Activated CD4-positive, alpha-beta T cell treated with anti-CD3 and anti-CD28 coated beads, Interleukin-10, Interleukin-2, amounts not matched to agents 100 ng/mL and 50 ng/mL, durations not matched to agents 16 hours and 8 hours (primary cell): ENCODE results near the gene CCNF.
A peak's percentile ranks its signal among the peaks of the same experiment; 100 is the strongest.
"Not testable (repeated sequence)": the region's sequence is repeated elsewhere in the genome, so short reads cannot be mapped to it uniquely, and the experiment has no call there.

ENCODE experiments used
- DNase-seq: peaks from one replicate; pipeline ENCODE4 v3.0.0-alpha.2; 2020

CCNF gene

DNA sequence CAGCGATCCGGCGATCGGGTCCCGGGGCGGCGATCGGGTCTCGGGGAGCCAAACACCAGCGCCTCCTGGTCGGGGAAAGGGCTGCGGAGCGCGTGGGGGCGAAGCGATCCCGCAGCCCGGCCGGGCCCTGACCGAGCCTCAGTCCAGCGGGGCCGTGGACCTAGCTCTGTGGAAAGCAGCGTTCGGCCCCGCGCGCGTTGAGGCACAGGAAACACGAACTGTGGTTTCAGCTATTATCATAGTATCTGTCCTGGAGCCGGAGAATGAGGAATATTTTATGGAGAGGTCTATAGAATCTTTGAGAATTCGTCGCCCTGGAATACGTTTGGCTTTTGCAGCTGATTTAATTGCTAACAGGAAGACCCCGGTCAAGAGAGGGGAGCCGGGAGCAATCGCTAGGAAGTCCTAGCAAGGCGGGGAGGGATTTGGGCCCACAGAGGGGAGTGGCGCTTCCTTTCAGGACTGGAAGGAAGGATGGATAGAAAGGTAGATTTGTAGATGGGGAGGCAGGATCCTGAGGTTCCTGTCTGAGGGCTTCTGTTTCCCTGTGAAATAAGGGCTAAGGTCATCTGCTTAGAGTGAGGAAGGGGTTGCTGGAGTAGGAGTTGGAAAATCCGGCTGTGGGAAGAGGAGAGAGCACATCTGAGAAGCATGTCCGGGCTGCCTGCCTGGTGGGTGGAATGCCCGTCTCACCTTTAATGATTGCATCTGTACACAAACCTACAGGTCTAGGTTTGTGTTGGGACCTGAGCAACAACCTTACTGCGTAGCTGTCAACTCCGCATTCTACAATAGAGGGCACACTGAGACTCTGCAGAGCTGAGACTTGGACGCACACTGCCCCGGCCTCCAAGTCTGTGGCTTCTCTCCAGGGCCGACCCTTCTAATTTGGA lies 770 bp downstream of the CCNF start:
- peak; percentile 42 for DNase-seq

DNA sequence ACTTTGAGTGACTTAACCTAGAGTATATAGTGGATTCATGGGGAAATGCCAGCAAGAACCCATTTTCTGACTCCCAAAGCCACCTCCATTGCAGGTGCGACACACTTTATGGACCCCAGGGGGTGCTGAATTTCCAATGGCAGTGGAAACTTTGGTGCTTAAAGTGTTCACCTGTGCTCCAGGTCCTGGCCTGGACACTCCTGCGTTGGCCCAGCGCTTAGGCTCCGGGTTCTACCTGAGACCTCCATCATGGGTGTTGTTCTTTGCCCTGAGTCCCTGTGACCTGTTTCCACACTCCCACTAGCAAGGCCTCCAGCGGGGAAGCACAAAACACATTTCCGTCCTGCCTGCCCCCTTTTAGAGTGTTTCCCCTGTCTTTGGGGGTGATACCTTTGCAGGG lies 3.0 kb downstream of the CCNF start:
- DNase-seq = no peak

DNA sequence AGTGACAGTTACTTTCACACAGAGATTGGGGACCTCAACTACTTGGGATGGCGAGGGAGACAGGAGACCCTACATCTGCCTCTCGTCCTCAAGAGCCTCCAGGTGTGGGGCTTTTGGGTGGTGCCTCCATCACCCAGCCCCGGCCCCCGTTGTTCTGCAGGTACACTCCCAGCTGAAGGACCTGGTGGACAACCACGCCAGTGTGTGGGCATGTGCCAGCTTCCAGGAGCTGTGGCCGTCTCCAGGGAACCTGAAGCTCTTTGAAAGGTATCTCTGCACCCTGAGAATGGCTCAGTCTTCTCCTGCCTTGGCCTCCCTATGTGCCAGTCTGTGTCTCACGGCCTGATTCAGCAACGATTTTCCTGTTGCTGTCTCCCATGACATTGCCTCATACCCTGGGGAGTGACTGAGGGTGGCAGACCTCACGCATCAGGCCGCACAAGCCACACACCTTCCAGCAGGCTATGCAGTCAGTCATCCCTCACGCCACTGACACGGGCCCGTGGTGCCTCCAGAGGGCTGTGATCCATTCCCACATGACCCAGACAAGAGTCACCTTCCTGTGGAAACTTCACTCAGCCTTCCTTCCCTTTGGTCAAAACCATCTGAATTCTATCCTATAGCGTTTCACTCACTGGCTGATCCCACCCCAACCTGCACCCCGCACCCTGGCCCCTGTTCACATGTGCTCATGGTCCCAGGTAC lies 3.7 kb downstream of the CCNF start:
- DNase-seq = no peak

DNA sequence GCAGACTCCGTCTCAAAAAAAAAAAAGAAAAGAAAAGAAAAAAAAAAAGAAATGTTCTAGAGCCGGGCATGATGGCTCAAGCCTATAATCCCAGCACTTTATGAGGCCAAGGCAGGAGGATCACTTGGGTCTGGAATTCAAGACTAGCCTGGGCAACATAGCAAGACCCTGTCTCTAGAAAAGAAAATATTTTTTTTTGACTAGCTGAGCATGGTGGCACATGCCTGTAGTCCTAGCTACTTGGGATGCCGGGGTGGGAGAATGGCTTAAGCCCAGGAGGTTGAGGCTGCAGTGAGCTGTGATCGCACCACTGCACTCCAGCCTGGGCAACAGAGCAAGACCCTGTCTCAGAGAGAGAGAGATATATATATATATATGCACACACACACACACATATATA lies 6.0 kb downstream of the CCNF start:
- not testable (repeated sequence) for DNase-seq

DNA sequence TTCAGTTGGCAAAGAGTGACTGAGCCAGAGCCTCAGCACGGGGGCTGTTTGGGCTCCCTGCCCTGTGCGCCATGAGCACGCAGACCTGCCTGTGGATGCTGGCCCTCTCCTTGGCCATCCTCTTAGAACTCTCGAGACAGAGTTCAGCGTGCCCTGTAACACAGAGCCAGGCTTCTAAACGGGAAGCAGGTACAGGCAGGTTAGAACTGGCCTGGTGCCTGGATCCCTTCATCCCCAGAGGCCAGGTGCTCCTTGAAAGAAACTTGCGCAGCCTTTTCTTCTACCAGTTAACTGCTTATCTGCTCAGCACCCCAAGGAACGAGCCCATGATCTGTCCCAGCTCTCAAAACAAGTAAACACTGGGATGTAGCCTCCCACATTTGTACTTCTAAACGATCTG lies 6.9 kb downstream of the CCNF start:
- DNase-seq = no peak

DNA sequence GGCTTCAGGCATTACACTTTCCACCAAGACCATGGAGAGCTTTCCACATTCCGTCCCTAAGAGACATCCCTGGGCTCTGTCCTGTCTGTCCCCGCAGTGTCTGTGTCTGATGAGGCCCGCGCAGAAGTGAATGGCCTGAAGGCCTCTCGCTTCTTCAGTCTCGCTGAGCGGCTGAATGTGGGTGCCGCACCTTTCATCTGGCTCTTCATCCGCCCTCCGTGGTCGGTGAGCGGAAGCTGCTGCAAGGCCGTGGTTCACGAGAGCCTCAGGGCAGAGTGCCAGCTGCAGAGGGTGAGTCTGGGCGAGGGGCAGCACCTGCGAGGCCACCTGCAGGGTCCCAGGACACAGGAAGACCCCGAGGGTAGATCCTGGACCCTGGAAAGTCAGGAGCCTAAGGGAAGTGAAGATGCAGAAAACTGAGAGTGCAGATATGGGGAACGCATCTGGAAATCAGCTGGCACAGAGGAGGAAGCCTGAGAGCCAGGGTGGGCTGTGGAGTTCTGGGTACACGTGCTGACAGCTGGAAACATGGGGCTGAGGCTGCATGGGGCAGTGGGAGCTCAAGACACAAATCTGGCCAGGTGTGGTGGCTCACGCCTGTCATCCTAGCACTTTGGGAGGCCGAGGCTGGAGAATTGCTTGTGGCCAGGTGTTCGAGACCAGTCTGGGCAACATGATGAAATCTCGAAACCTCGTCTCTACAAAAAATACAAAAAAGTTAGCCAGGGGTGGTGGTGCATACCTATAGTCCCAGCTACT lies 8.0 kb downstream of the CCNF start:
- DNase-seq = no peak

DNA sequence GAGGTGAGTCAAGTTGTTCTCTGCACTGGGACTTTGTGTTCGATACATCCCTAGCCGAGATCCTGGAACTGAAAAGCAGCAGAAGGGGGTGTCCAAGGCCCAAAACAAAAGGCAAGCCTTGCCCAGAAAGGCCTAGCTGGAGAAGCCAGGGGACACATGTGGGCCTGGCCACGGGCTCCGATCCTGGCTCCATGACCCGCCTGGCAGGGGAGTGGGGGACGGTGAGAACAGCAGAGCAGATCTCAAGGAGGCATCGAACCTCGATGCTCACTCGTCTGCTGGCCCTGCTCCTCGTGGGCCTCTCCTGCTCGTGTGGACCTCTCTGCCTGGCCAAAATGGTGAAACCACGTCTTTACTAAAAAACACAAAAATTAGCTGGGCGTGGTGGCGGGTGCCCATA lies 8.9 kb downstream of the CCNF start:
- no peak for DNase-seq

DNA sequence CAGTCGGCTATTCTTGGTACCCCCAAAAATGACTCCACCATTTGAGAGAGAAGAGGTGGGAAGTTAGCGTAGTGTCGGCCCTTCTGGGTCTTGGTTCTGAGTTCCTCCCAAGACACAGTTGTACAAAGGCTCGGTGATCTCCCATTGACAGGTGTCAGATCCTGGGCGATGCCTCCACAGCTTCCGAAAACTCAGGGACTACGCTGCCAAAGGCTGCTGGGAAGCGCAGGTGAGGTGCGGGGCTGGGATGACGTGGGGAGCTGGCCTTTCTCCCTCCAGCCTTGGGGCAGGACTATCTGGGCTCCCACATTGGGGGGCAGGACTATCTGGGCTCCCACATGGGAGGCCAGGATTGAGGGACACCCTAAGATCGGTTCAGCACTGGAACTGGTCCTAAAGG lies 10.4 kb downstream of the CCNF start:
- no peak for DNase-seq

DNA sequence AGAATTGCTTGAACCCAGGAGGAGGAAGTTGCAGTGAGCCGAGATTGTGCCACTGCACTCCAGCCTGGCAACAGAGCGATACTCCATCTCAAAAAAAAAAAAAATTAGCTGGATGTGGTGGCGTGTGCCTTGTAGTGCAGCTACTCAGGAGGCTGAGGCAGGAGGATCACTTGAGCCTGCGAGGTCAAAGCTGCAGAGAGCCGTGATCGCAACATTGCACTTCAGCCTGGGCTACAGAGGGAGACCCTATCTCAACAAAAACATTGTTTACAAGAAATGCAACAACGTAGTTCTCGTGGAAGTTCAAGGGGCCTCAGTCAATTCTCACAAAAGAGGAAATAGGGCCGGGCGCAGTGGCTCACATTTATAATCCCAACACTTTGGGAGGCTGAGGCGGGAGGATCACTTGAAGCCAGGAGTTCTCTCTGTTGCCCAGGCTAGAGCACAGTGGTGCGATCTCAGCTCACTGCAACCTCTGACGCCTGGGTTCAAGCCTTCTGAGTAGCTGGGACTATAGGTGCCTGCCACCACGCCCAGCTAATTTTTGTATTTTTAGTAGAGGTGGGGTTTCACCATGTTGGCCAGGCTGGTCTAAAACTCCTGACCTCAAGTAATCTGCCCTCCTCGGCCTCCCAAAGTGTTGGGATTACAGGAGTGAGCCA lies 12.0 kb downstream of the CCNF start:
- DNase-seq = not testable (repeated sequence)

DNA sequence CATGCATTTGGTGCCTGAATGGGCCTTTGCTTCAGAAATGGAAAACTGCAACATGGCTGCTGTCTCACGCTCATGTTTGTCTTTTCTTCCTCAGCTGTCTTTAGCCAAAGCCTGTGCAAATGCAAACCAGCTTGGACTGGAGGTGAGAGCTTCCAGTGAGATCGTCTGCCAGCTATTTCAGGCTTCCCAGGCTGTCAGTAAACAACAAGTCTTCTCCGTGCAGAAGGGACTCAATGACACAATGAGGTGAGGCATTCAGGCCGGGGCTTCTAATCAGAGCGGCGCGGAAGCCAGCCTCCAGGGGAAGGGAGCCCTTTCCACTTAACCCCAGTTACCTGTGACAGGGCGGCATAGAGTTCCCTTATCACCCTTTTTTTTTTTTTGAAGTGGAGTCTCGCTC lies 14.3 kb downstream of the CCNF start:
- no peak for DNase-seq

DNA sequence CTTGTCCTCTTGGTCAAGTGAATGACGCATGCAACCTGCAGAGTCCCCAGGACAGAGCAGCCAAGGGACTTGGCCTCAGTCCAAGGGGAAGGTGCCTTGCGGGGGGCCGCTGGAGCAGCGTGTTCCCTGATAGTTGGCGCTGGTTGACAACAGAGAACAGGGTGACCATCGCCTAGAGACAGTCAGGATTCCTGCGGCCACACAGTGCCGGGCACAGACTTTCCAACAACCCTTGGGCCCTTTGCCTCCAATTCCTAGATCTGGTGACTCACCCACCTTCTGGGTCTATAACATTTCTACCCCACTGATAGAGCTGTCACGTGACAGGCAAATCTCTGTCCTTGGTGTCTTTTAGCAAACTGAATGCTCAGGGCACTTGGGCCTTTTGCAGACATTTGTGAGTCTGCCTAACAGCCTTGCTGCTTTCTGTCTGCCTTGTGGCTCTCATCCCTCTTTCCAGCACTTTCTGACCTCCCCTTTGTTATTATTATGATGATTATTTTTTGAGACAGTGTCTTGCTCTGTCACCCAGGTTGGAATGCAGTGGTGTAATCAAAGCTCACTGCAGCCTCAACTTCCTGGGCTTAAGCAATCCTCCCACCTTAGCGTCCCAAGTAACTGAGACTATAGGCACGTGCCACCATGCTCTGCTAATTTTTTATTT lies 18.8 kb downstream of the CCNF start:
- no peak for DNase-seq

DNA sequence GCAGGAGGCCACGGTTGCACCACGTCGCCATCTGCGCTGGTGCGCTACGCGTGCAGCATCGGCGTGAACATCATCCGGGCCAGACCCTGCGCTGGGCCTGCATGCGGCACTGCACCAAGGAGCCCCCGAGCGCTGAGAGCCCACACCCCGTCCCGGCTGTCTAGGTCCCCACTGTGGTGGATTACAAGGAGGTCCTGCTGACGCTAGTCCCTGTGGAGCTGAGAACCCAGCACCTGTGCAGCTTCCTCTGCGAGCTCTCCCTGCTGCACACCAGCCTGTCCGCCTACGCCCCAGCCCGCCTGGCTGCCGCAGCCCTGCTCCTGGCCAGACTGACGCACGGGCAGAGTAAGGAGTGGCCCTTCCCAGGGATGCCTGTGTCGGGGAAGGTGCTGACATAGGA lies 19.9 kb downstream of the CCNF start:
- no peak for DNase-seq

DNA sequence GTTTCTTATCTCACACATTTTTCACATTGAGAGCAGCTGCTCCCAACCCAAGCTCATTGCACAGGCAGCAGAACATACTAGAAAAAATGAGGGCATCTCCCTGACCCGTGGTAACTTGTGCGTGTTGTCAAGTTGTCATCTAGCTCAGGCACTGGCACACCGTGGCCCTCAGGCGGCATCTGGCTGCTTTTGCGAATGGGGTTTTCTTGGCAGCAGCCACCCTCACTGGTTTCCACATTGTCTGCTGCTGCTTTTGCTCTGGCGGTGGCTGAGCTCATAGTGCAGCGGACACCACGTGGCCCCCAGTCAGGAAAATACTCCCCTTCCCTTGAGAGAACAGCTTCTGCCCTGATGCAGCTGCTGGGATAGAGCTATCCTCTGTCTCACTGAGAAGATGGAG lies 21.3 kb downstream of the CCNF start:
- DNase-seq = no peak

DNA sequence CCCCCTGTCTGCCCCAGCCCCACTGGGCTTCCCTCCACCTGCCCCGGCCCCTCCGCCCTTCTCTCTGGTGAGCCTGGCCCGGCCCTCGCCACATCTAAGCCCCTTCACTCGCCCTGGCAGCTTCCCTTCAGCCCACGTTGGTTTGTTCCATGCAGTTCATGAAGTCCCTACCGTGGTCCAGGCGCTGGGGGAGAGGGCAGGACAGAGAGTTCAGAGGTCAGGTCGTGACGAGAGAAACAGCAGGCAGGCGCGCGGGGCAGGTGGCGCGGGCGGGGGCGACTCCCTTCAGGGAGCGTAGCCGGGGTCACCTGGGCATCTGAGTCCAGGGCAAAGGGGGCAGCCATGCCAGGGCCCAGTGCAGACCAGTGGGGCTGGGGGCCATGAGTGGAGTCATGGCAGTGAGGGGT lies 21.7 kb downstream of the CCNF start:
- no peak for DNase-seq

DNA sequence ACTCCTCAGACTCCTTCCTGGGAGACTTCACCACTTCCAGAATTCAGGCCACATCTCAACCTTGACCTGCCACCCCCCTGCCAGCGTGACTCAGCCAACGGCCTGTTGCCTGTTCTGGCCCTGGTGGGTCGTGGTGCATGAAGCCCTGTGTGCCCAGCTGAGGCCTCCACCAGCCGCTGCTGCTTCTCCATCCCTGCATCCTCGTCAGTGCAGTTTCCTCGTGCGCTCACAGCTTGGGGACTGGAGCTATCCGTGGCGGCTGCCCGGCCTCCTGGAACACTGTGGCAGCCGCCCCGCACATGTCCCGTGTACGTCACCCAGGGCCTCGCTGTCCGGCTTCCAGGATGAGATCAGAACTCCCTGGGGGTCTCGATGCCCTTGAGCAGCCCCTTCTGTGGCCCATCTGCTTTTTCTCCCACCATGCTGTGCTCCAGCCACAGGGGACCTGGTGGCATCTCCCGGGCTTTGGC lies 22.6 kb downstream of the CCNF start:
- DNase-seq = no peak

DNA sequence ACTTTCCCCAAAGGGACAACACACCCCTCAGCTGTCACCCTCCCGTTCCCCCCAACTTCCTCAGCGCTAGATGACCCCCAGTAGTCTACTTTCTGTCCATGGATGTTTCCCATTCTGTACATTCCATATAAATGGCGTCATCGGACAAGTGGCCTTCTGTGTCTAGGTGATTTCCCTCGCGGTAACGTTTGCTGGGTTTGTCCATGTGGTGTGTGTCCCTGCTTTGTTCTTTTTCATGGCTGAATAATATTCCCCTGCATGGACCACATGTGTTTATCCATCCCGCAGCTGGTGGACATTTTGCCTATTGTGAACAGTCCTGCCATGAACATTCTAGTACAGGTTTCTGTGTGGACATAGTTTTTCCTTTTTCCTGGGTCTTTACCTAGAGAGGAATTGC lies 23.4 kb downstream of the CCNF start:
- no peak for DNase-seq

DNA sequence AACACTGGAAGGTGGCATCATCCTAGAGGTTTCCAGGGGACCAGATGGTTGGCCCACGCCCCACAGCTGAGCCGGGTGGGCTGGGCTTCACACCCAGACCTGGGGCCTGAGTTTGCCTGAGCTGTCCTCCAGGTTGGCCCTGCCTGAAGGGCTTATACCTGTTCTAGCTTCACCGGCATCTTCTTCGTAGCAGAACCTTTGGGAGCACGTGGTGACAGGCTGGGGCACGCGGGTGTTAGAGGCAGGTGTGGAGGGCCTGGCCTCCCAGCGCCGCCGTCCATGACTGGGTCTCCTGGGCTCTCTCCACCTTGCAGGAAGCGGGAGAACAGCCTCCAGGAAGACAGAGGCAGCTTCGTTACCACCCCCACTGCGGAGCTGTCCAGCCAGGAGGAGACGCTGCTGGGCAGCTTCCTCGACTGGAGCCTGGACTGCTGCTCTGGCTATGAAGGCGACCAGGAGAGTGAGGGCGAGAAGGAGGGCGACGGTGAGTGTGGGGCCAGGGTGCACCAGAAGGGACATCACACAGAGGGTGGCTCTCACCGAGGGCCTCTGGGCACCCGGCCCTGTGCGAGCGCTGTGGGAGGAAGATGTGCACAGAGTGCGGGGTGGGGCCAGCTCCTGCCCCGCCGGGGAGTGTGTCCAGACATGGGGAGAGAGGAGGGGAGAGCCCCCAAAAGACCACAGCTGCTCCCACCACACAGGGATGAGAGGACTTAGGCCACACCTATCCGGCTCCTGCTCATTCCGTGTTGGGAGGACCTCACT lies 26.0 kb downstream of the CCNF start:
- DNase-seq = no peak

DNA sequence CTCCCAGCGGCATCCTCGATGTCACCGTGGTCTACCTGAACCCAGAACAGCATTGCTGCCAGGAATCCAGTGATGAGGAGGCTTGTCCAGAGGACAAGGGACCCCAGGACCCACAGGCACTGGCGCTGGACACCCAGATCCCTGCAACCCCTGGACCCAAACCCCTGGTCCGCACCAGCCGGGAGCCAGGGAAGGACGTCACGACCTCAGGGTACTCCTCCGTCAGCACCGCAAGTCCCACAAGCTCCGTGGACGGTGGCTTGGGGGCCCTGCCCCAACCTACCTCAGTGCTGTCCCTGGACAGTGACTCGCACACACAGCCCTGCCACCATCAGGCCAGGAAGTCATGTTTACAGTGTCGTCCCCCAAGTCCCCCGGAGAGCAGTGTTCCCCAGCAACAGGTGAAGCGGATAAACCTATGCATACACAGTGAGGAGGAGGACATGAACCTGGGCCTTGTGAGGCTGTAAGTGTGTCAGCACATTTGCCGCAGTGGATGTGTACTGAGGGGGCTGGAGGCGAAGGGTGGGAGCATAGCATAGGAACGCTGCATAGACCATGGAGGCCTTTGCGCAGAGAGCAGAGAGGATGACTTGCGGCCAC lies 27.4 kb downstream of the CCNF start:
- DNase-seq = no peak

DNA sequence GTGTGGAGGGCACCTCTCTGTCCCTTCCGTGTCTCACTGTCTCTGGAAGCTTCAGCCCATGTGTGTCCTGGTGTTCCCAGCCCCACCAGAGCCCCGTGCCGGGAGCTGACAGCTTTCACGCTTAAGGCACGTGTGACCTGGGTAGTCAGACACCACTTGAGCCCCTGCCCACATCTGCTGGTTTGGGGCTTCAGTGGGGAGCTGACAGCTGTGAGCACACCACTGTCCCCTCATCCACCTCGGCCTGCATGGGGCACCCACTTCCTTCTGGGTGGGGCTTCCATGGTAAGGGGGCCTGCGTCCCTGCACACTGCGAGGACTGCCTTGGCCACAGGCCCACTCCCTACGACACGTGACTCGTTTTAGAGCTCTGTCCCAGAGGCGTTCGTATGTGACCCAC lies 28.0 kb downstream of the CCNF start:
- no peak for DNase-seq

DNA sequence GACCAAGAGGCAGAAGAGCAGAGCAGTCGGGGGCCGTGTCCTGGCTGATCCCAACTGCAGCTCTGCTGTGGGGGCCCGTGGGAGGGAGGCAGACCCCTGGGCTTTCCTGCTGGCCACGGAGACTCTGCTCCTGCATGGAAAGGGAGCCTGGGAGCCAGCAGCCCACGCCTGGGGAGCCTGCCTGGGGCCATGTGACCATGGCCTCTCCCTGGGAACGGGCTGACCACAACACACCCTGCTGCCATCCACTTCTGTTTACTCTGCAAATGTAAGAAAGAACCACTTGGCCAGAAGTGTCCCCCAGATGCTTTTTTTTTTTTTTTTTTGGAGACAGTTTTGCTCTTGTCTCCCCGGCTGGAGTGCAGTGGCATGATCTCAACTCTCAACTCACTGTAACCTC lies 28.7 kb downstream of the CCNF start:
- DNase-seq = no peak
